Kidney epithelial cell (primary cell): Measurements from ENCODE around the gene IL4R. TPM values are rescaled to one million over a fixed set of nuclear protein-coding genes. Genes with fewer than 3 reads are reported as not detected.

Source experiments
- DNase-seq: peaks from one replicate; pipeline ENCODE4 v3.0.0-alpha.2; 2010; ENCODE audit warnings: low read depth
- H3K27me3 ChIP-seq: 2 replicates; pipeline ENCODE4 v1.6.0; 2011; ENCODE audit warnings: low read length; ENCODE audit not compliant: control insufficient read depth, insufficient read depth
- H3K36me3 ChIP-seq: 2 replicates; pipeline ENCODE4 v1.5.1; 2011; ENCODE audit warnings: low read length; ENCODE audit not compliant: control insufficient read depth, insufficient read depth
- H3K4me3 ChIP-seq: 2 replicates; pipeline ENCODE4 v1.5.1; 2011; ENCODE audit warnings: low read depth, mild to moderate bottlenecking, control low read depth, low read length
- total RNA-seq: library from RNA; depleted of rRNA; stranded (reverse); fragments of >200 nt; gene quantifications from 2 replicates; pipeline ENCODE4 v1.2.3, GENCODE V29; 2015
- TF ChIP-seq, protein P1 (sequence below): IDR thresholded peaks from 2 replicates; pipeline ENCODE4 v1.5.1; 2011; ENCODE audit warnings: mild to moderate bottlenecking, moderate library complexity, low read length, control low read depth, inconsistent platforms; ENCODE audit not compliant: insufficient read depth, poor library complexity, severe bottlenecking

Gene IL4R
- total RNA-seq, 1 donor from 2014 or later = 52.1 TPM

DNA sequence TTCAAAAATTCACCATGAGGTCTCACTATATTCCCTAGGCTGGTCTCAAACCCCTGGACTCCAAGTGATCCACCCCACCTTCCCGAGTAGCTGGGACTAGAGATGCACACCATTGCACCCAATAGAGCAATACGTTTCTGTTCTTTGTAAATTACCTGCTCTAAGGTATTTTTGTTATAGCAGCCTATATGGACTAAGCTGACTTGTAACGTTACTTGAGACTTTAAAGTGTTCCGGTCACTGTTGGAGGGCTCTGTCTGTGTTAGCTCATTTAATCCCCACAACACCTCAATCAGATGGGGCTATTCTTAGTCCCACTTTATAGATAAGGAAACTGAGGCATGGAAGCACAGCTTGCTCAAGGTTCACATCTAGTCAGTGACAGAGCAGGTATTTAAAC is 25.4 kb downstream of the IL4R start:
- H3K4me3 ChIP-seq = no peak overlapping the region
- H3K36me3 ChIP-seq = peaks cover 5% of the 10 kb centered on the region
- TF ChIP-seq, protein P1, sequence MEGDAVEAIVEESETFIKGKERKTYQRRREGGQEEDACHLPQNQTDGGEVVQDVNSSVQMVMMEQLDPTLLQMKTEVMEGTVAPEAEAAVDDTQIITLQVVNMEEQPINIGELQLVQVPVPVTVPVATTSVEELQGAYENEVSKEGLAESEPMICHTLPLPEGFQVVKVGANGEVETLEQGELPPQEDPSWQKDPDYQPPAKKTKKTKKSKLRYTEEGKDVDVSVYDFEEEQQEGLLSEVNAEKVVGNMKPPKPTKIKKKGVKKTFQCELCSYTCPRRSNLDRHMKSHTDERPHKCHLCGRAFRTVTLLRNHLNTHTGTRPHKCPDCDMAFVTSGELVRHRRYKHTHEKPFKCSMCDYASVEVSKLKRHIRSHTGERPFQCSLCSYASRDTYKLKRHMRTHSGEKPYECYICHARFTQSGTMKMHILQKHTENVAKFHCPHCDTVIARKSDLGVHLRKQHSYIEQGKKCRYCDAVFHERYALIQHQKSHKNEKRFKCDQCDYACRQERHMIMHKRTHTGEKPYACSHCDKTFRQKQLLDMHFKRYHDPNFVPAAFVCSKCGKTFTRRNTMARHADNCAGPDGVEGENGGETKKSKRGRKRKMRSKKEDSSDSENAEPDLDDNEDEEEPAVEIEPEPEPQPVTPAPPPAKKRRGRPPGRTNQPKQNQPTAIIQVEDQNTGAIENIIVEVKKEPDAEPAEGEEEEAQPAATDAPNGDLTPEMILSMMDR = no peak
- DNase-seq = no peak
- no peaks in the 10 kb centered on the region for H3K27me3 ChIP-seq

DNA sequence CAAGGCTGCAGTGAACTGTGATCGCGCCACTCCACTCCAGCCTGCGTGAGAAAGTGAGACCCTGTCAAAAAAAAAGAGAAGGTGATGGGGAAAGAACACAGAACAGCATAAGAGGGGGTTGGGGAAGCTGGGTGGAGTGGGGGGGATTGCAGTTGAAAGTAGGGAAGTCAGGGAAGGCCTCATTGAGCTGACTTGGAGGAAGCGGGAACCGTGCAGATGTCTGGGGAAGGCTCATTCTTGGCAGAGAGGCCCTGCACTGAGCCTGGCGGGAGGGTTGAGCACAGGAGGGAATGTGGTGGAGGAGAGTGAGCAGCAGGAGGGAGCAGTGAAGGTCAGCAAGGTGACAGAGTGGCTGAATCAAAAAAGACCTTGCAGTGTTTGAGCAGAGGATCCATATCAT is 26.9 kb downstream of the IL4R start:
- TF ChIP-seq, protein P1 = no peak
- no peak for DNase-seq
- H3K36me3 ChIP-seq = peaks cover 5% of the 10 kb centered on the region
- H3K4me3 ChIP-seq = no peak overlapping the region
- no peaks in the 10 kb centered on the region for H3K27me3 ChIP-seq

GRCh38 chr16:27341549-27341948 is 27.8 kb downstream of the IL4R start:
- DNase-seq = no peak
- Histone ChIP-seq H3K4me3 (no peak overlapping the region), H3K27me3 (no peaks in the 10 kb centered on the region), H3K36me3 (peaks cover 5% of the 10 kb centered on the region)
- TF ChIP-seq, protein P1 = no peak

DNA sequence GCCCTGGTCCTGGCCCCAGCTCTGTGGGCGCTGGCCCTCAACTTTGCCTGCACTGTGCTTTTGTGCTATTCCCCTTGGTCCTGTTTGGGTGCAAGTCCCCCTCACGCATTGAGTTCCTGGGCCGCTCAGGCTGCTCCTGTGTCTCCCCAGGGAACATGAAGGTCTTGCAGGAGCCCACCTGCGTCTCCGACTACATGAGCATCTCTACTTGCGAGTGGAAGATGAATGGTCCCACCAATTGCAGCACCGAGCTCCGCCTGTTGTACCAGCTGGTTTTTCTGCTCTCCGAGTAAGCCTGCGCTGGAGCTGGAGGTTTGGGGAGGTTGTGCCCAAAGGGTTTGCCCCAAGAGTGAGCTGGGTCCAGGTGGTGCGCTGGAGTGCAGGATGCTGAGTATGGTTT is 28.2 kb downstream of the IL4R start:
- peaks cover 5% of the 10 kb centered on the region for H3K36me3 ChIP-seq
- no peaks in the 10 kb centered on the region for H3K27me3 ChIP-seq
- no peak overlapping the region for H3K4me3 ChIP-seq
- no peak for DNase-seq
- TF ChIP-seq, protein P1 = no peak

DNA sequence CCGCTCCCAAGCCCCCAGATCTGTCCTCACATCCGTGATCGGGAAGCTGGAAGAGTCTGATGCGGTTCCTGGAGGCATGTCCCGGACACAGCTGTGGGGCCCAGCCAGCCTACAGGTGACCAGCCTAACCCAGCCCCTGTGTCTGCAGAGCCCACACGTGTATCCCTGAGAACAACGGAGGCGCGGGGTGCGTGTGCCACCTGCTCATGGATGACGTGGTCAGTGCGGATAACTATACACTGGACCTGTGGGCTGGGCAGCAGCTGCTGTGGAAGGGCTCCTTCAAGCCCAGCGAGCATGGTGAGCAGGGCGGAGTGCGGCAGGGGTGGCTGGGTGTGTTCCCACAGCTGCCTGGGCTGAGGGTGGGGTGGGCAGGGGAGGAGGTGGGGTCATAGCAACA is 30.9 kb downstream of the IL4R start:
- no peak for DNase-seq
- Histone ChIP-seq H3K27me3 (no peaks in the 10 kb centered on the region), H3K36me3 (peaks cover 8% of the 10 kb centered on the region), H3K4me3 (no peak overlapping the region)
- TF ChIP-seq, protein P1 = no peak

- no peak overlapping the region for H3K4me3 ChIP-seq
- no peak for DNase-seq
- H3K36me3 ChIP-seq = peaks cover 8% of the 10 kb centered on the region
- H3K27me3 ChIP-seq = no peaks in the 10 kb centered on the region
- TF ChIP-seq, protein P1 = no peak
These were observed 31.4 kb downstream of the IL4R start for GRCh38 chr16:27345201-27345600.
